Epidermal melanocyte (primary cell): ENCODE measurements around the gene ELK4.

ENCODE experiments used
- DNase-seq: peaks from one replicate; pipeline ENCODE4 v3.0.0; 2011; ENCODE audit warnings: low spot score; ENCODE audit not compliant: insufficient read length

Gene ELK4

GRCh38 chr1:205598841-205599668 lies 32.8 kb downstream of the ELK4 start:
- DNase-seq, result peak; percentile 75

- no peak for DNase-seq
These were observed 34.0 kb downstream of the ELK4 start for GRCh38 chr1:205597691-205598314.

DNA sequence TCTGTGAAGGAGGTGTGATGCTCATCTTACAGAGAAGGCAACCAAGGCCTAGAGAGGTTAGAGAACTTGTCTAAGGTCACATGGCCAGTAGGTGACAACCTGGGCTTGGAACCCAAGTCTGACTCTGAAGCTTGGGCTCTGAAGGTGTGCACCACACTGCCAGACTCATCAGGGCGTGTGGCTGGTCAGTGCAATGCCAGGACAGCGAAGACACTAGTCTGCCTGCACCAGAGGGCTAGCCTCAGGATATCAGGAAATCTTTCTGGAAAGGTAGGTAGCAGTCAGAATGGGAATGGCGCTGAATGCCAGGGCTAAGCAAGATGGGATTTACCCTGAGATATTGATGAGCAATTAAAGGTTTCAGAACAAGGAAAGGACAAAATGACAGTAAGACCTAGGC lies 34.9 kb downstream of the ELK4 start:
- DNase-seq, result no peak

- no peak for DNase-seq
These were observed 36.0 kb downstream of the ELK4 start for GRCh38 chr1:205595861-205596260.

- DNase-seq, result no peak
These were observed 36.4 kb downstream of the ELK4 start for GRCh38 chr1:205595435-205595834.

DNA sequence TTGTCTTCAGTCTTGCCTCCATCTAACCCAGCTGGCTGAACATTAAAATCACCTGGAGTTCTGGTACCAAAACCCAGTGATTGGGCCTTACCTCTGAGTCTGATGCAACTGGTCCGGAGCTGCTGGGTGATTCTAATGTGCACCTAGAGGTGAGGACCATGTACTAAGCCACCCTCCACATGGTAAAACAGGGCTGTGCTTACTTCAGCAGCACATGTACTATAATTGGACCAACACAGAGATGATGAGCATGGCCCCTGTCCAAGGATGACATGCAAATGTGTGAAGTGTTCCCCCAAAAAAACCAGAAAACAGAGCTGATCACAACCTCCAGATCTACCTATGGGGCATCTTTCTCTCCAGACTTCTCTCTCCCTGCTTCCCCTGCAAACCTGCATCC lies 37.0 kb downstream of the ELK4 start:
- DNase-seq, result no peak

DNA sequence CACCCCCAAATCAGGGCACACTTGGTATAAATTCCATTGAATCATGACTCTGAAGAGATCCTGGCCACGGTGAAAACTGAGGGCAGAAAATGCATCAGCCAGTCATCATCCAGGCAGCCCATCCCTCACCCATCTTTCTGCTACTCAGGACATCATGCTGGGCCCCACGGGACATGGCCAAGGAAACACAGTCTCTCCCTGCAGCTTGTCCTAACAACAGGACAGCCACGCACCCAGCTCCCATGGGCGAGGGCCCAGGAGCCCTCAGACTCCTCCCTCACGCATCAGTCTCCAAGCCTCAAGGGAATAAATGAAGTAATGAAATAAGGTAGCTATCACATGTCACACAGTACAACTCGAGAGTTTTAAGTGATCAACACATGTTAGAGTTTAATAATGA lies 37.8 kb downstream of the ELK4 start:
- no peak for DNase-seq

DNA sequence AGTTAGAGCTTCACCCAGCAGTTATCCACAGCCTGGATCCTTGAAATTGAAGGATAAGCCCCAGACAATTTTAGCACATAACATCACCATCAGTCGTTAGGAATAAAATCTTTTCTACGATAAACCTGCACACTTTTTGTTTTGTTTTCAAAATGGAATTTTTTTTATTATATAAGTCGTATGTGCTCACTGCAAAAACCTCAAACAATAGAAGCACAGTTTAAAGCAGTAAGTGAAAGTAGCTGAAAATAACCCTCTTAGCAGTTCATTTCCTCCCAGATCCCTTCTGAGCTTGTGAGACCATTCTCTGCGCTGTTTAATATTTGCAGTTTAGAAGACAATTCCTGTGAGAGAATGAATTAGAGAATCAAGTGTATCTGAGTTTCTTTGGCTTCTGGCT lies 38.3 kb downstream of the ELK4 start:
- no peak for DNase-seq

- no peak for DNase-seq
These were observed 39.3 kb downstream of the ELK4 start for GRCh38 chr1:205592443-205593003.

- peak; percentile 74 for DNase-seq
These were observed 40.1 kb downstream of the ELK4 start for GRCh38 chr1:205591522-205592351.

GRCh38 chr1:205590777-205591513 lies 40.9 kb downstream of the ELK4 start:
- DNase-seq, result no peak

GRCh38 chr1:205590457-205590768 lies 41.4 kb downstream of the ELK4 start:
- DNase-seq, result no peak

DNA sequence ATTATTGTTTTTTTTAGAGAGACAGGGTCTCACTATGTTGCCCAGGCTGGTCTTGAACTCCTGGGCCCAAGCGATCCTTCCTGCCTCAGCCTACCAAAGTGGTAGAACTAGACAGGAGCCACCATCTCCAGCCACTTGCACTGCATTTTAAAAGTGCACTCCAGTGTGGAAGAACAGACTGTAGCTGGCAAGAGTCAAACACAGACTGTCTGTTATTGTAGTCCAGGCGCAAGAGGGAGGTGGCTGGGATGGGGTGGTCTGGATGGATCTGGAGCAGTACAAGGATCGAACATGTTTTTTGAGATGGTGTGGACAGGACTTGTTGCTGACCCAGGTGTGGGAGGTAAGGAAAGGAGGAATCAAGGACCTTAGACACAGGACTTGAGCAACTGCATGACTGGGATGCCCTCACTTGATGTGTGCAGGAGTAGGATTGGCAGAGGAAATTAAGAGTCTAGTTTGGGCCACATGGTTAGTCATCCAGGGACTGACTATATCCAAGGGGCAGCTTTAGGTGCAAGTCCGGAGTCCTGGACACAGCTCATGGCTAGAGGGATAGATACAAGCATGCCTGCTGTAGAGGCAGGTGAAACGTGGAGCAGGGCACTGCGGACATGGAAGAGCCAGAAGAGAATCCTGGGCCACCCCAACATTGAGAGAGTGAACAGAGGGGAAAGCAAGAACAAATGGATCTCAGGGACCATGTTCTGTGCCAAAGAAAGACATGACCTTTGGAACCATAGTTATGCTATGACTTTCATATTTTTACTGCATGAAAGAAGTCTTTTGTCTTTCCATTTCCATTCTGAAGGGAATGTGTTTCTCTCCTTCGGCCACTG lies 42.0 kb downstream of the ELK4 start:
- no peak for DNase-seq

GRCh38 chr1:205589046-205589445 lies 42.8 kb downstream of the ELK4 start:
- DNase-seq, result no peak

GRCh38 chr1:205588636-205589035 lies 43.2 kb downstream of the ELK4 start:
- no peak for DNase-seq

DNA sequence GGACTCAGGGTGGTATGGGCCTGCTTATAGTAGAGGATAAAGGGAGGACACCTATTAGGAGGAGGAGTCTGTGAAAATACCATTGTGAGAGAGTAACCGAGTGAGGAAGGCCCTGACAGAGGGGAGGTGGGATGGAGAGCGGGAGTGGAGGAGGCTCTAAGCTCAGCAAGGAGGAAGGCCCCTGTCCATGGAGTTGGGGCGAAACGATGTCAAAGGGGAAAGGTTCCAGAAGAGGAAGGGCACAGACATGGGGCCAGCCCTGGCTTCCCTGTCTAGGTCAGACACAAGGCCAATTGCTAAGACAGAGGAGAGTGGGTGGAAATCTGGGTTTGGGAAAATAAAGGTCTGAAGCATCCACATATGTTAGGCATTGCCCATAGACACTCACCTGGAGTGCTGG lies 44.2 kb downstream of the ELK4 start:
- DNase-seq, result no peak

DNA sequence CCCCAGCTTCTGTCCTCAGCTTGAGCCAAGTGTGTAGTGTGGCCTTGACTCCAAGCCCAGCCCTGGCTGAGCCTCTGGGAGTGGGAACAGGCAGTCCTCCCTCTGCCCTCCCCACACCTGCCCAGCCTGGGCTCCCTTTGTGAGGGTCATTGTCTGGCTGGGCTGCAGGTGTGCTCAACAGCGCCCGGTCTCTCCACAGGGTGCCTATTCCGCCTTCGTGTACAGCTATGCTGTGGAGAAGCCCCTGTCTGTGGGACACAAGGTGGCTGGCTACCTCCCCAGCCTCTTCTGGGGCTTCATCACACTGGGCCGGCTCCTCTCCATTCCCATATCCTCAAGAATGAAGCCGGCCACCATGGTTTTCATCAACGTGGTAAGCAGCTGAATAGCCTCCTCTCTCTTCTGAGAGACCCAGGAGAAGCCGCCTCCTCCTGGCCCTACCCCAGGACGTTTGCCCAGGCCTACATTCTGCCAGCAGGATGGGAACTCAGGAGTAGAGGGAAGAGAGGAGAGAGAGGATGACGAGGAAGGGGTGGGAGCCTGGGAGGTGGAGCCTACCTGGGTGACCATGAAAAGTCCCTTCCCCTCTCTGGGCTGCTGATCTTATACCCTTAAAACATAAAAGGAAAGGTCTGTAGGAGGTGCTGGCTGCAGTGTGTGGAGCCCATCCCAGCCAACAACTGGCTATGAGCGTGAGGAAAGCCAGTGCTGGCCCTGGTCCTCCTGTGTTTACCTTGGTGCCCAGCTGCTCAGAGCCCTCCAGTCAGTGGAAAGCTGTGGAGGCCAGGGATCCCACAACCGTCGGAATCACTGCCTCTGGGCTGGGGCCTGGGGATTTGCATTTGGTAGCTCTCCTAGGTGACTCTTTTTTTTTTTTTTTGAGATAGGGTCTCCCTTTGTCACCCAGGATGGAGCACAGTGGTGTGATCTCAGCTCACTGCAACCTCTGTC lies 45.7 kb downstream of the ELK4 start:
- DNase-seq, result no peak

GRCh38 chr1:205585169-205585834 lies 46.5 kb downstream of the ELK4 start:
- DNase-seq, result no peak

- DNase-seq, result no peak
These were observed 47.1 kb downstream of the ELK4 start for GRCh38 chr1:205584732-205585131.
